ENCODE measurements around the gene FCHO2. TPM values are rescaled to one million over a fixed set of nuclear protein-coding genes. Genes with fewer than 3 reads are reported as not detected.

Gene FCHO2
- total RNA-seq, 1 experiment from 2014 or later, result 2.5 TPM

DNA sequence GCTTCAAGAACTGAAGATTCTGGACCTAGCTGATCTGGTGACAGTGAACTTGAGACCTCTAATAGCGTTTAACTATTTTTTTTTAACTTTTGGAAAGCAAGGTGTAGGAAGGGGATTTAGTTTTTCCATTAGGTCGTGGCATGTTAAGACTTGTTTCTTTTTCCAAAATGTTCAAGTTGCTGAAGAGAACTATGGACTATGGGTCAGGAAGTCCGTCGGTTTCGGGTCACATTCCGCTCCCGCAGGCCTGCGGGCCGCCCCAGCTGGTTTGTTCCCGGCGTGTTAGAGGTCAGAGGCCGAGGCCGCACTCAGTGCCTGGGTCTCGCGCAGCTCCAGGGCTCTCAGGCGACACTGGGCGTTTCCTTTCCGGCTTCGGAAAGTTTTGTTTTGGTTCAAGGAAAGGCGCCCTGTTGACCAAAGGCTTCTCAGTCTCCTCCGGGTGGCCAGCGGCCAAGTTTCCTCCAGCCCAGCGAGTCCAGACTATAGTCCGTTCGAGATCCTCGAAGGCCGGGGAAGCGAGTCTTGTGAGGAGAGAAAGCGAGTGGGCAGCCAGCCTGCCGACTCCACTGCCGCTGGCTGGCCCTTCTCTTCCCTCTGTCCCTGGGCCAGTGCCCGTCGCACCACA lies 586 bp upstream of the FCHO2 start:
- BruUV-seq (replicated peaks), result no TSS peak
- POLR2A ChIA-PET (ENCODE audit: low non-redundant PET), result no interaction called here
- no peak for DNase-seq (ENCODE audit: low spot score)

DNA sequence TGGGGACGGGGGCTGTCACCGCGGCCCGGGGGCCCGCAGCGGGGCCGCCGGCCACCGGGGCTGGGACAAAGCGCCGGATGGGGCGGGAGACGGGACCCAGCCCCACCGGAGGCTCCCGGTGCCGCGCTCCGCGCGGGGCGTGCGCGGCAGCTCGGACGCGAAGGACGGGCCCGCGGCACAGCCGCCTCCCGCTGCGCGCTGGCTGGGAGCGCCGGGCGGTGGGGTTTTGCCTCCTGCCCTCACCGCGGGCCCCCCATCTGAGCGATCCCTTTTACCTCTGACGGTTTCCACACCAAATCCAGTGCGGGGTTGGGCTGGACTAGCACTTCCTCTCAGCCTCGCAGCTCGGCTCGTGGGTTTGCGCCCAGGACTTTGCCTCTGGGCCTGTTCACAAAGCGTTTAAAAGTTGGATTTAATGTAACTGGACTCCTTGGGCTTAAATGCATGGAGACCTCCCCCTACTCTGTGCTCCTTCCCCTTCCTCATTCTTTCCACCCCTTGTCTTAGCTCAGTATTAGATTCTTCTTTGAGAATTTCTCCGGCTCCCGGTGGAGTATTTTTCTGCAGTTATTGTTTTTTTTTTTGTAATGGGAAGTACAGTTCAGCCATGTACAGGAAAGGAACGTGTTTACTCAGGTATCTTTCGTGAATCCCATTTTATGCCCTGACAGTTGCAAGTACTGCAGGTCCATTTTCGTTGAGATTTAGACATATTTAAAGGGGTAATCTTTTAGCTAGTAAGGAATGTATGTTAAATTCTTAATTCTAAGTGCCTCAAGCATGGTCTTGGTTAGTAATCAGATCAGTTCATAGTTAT lies 691 bp downstream of the FCHO2 start:
- Histone ChIP-seq H3K4me1 (ENCODE audit: insufficient read depth, low read length, poor library complexity, severe bottlenecking) (peaks cover 5% of the 10 kb centered on the region), H3K9me3 (ENCODE audit: low read depth, low read length, poor library complexity, severe bottlenecking) (no peaks in the 10 kb centered on the region), H3K27me3 (replicated peaks; ENCODE audit: insufficient read depth, low read depth, low read length, poor library complexity) (peaks cover 37% of the 10 kb centered on the region), H3K4me3 (ENCODE audit: low read depth, low read length, poor library complexity, severe bottlenecking) (peak overlapping the region; percentile 72), H3K36me3 (ENCODE audit: insufficient read depth, low read length, poor library complexity, severe bottlenecking) (no peaks in the 10 kb centered on the region), H3K27ac (ENCODE audit: low read depth, low read length, poor library complexity, severe bottlenecking) (peak overlapping the region; percentile 54)
- intact Hi-C loops (cut with micrococcal nuclease; ENCODE audit: unreplicated experiment), result loop anchor here (10.0 kb wide), 1 partner anchor 258 kb away; no protein-coding TSS in a partner anchor
- CTCF ChIA-PET, result interaction anchor here (0.6 to 1.6 kb wide), 2 partner anchors 245 to 260 kb away, joined by 3 to 4 read pairs; no protein-coding TSS in a partner anchor
- POLR2A ChIA-PET (ENCODE audit: low non-redundant PET), result no interaction called here
- DNase-seq (ENCODE audit: low spot score), result peak; percentile 36
- no peak for TF ChIP-seq EZH2 (IDR thresholded peaks at IDR 0.05; ENCODE audit: borderline replicate concordance, low read depth, low read length, poor library complexity, severe bottlenecking)
- TF ChIP-seq, protein P1, sequence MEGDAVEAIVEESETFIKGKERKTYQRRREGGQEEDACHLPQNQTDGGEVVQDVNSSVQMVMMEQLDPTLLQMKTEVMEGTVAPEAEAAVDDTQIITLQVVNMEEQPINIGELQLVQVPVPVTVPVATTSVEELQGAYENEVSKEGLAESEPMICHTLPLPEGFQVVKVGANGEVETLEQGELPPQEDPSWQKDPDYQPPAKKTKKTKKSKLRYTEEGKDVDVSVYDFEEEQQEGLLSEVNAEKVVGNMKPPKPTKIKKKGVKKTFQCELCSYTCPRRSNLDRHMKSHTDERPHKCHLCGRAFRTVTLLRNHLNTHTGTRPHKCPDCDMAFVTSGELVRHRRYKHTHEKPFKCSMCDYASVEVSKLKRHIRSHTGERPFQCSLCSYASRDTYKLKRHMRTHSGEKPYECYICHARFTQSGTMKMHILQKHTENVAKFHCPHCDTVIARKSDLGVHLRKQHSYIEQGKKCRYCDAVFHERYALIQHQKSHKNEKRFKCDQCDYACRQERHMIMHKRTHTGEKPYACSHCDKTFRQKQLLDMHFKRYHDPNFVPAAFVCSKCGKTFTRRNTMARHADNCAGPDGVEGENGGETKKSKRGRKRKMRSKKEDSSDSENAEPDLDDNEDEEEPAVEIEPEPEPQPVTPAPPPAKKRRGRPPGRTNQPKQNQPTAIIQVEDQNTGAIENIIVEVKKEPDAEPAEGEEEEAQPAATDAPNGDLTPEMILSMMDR (conservative IDR thresholded peaks at IDR 0.05; ENCODE audit: low read depth, low read length), result no peak
- BruUV-seq (replicated peaks), result no TSS peak

More for the DNA sequence above, 586 bp upstream of the FCHO2 start:
- Histone ChIP-seq H3K36me3 (ENCODE audit: insufficient read depth, low read length, poor library complexity, severe bottlenecking) (no peaks in the 10 kb centered on the region), H3K27me3 (replicated peaks; ENCODE audit: insufficient read depth, low read depth, low read length, poor library complexity) (peaks cover 37% of the 10 kb centered on the region), H3K27ac (ENCODE audit: low read depth, low read length, poor library complexity, severe bottlenecking) (no peak overlapping the region), H3K4me1 (ENCODE audit: insufficient read depth, low read length, poor library complexity, severe bottlenecking) (peaks cover 5% of the 10 kb centered on the region), H3K4me3 (ENCODE audit: low read depth, low read length, poor library complexity, severe bottlenecking) (peak overlapping the region; percentile 72), H3K9me3 (ENCODE audit: low read depth, low read length, poor library complexity, severe bottlenecking) (no peaks in the 10 kb centered on the region)
- CTCF ChIA-PET, result no interaction called here
- TF ChIP-seq, protein P1 (conservative IDR thresholded peaks at IDR 0.05; ENCODE audit: low read depth, low read length), result no peak
- no peak for TF ChIP-seq EZH2 (IDR thresholded peaks at IDR 0.05; ENCODE audit: borderline replicate concordance, low read depth, low read length, poor library complexity, severe bottlenecking)
- intact Hi-C loops (cut with micrococcal nuclease; ENCODE audit: unreplicated experiment), result loop anchor here (10.0 kb wide), 1 partner anchor 260 kb away; no protein-coding TSS in a partner anchor

GRCh38 chr5:72957337-72957736 lies 1.5 kb downstream of the FCHO2 start:
- H3K27me3 ChIP-seq (replicated peaks; ENCODE audit: insufficient read depth, low read depth, low read length, poor library complexity), result peaks cover 37% of the 10 kb centered on the region
- H3K4me3 ChIP-seq (ENCODE audit: low read depth, low read length, poor library complexity, severe bottlenecking), result no peak overlapping the region
- CTCF ChIA-PET, result interaction anchor here (0.6 to 1.6 kb wide), 2 partner anchors 244 to 259 kb away, joined by 3 to 4 read pairs; no protein-coding TSS in a partner anchor
- no peaks in the 10 kb centered on the region for H3K9me3 ChIP-seq (ENCODE audit: low read depth, low read length, poor library complexity, severe bottlenecking)
- no peak overlapping the region for H3K27ac ChIP-seq (ENCODE audit: low read depth, low read length, poor library complexity, severe bottlenecking)
- DNase-seq (ENCODE audit: low spot score), result no peak
- peaks cover 5% of the 10 kb centered on the region for H3K4me1 ChIP-seq (ENCODE audit: insufficient read depth, low read length, poor library complexity, severe bottlenecking)
- intact Hi-C loops (cut with micrococcal nuclease; ENCODE audit: unreplicated experiment), result loop anchor here (10.0 kb wide), 1 partner anchor 257 kb away; no protein-coding TSS in a partner anchor
- no peaks in the 10 kb centered on the region for H3K36me3 ChIP-seq (ENCODE audit: insufficient read depth, low read length, poor library complexity, severe bottlenecking)
- POLR2A ChIA-PET (ENCODE audit: low non-redundant PET), result no interaction called here
- TF ChIP-seq, protein P1 (conservative IDR thresholded peaks at IDR 0.05; ENCODE audit: low read depth, low read length), result no peak
- no peak for TF ChIP-seq EZH2 (IDR thresholded peaks at IDR 0.05; ENCODE audit: borderline replicate concordance, low read depth, low read length, poor library complexity, severe bottlenecking)
- no TSS peak for BruUV-seq (replicated peaks)

Measured in A673 (cell line).